H1 (cell line): ENCODE results near the gene PDE6B. TPM values are rescaled to one million over a fixed set of nuclear protein-coding genes. Genes with fewer than 3 reads are reported as not detected.

Experiments
- CTCF ChIA-PET: fragments of 300-600 bp; sonication (Branson Sonifier 250); formaldehyde crosslinking; loops from one replicate; lab custom pipeline; 2021; ENCODE audit not compliant: partially characterized antibody; lab: Charles Lee
- POLR2A ChIA-PET: fragments of 300-600 bp; sonication (Branson Sonifier 250); formaldehyde crosslinking; loops from one replicate; lab custom pipeline; 2021; ENCODE audit warnings: inconsistent platforms; ENCODE audit not compliant: partially characterized antibody; lab: Charles Lee
- DNase-seq, 2 experiments: peaks; one replicate each; pipeline versions ENCODE4 v3.0.0 to v3.0.0-alpha.2; 2010 to 2022; ENCODE audit warnings: low spot score in 2 of 2, low read depth in 1 of 2, mixed read lengths in 1 of 2
- FAIRE-seq: peaks from 2 replicates; lab custom pipeline; 2011; peaks lifted over from hg19 to GRCh38; lab: Jason Lieb, UNC
- H2AFZ ChIP-seq: 2 replicates; pipeline ENCODE4 v1.8.1; 2012; ENCODE audit warnings: low read length, inconsistent platforms
- H2AK5ac ChIP-seq: 2 replicates; pipeline ENCODE4 v1.6.1; 2013; ENCODE audit warnings: low read depth, low read length
- H2BK120ac ChIP-seq: replicated peaks from 2 replicates; pipeline ENCODE3; 2013; ENCODE audit warnings: low read depth, low read length, inconsistent platforms
- H2BK12ac ChIP-seq: 2 replicates; pipeline ENCODE4 v1.6.1; 2013; ENCODE audit warnings: low read depth, low read length
- H2BK15ac ChIP-seq: 2 replicates; pipeline ENCODE4 v1.6.1; 2013; ENCODE audit warnings: low read length
- H2BK20ac ChIP-seq: 2 replicates; pipeline ENCODE4 v1.6.1; 2013; ENCODE audit warnings: low read length
- H2BK5ac ChIP-seq: 2 replicates; pipeline ENCODE4 v1.6.1; 2013; ENCODE audit warnings: low read depth, low read length
- H3K14ac ChIP-seq: 2 replicates; pipeline ENCODE4 v1.6.1; 2013; ENCODE audit warnings: inconsistent platforms; ENCODE audit not compliant: insufficient read length
- H3K18ac ChIP-seq: 2 replicates; pipeline ENCODE4 v1.6.1; 2013; ENCODE audit warnings: low read length; ENCODE audit errors: extremely low read depth
- H3K23ac ChIP-seq: 2 replicates; pipeline ENCODE4 v1.6.1; 2013; ENCODE audit warnings: inconsistent platforms; ENCODE audit not compliant: insufficient read length
- H3K23me2 ChIP-seq: 2 replicates; pipeline ENCODE4 v1.6.1; 2013; ENCODE audit warnings: low read depth, low read length
- H3K27ac ChIP-seq: 2 replicates; pipeline ENCODE4 v1.6.1; 2011; ENCODE audit warnings: low read depth, low read length, inconsistent platforms
- H3K27me3 ChIP-seq, 4 experiments: replicated peaks in 1 of 4; 1 replicate in 1 of 4; 2 replicates in 3 of 4; pipeline versions ENCODE4 v1.6.1 to v1.8.1; 2011 to 2013; ENCODE audit warnings: low read length in 3 of 4, mild to moderate bottlenecking in 3 of 4, inconsistent platforms in 2 of 4, mixed read lengths in 2 of 4, moderate library complexity in 1 of 4; ENCODE audit not compliant: control insufficient read depth in 3 of 4, insufficient read depth in 3 of 4; ENCODE audit errors: extremely low read depth in 1 of 4
- H3K36me3 ChIP-seq, 4 experiments: 2 replicates each; pipeline versions ENCODE4 v1.6.1 to v1.8.1; 2011 to 2013; ENCODE audit warnings: mild to moderate bottlenecking in 4 of 4, low read length in 3 of 4, moderate library complexity in 2 of 4, control low read depth in 1 of 4, inconsistent platforms in 1 of 4; ENCODE audit not compliant: insufficient read depth in 4 of 4, control insufficient read depth in 2 of 4
- H3K4ac ChIP-seq: replicated peaks from 2 replicates; pipeline ENCODE3; 2013; ENCODE audit warnings: low read length, low read depth, mixed read lengths, inconsistent platforms; ENCODE audit not compliant: insufficient read length
- H3K4me1 ChIP-seq, 4 experiments: replicated peaks in 1 of 4; 1 replicate in 1 of 4; 2 replicates in 3 of 4; pipeline versions ENCODE4 v1.6.1 to v1.8.1; 2011 to 2013; ENCODE audit warnings: low read length in 3 of 4, inconsistent platforms in 2 of 4, mixed read lengths in 1 of 4; ENCODE audit not compliant: insufficient read depth in 4 of 4, control insufficient read depth in 3 of 4
- H3K4me2 ChIP-seq, 2 experiments: 2 replicates each; pipeline versions ENCODE4 v1.6.1 to v1.8.1; 2011 to 2013; ENCODE audit warnings: low read depth in 2 of 2, low read length in 2 of 2, control low read depth in 1 of 2, inconsistent platforms in 1 of 2, mild to moderate bottlenecking in 1 of 2; ENCODE audit not compliant: insufficient read depth in 1 of 2
- H3K4me3 ChIP-seq, 4 experiments: fragments of 200-600, 300-600 bp in 1 of 4; sonication (generic), shearing (Covaris generic), sonication (Bioruptor Twin) in 1 of 4; 2 replicates each; pipeline versions ENCODE4 v1.5.1 to v1.8.1; 2011 to 2016; ENCODE audit warnings: low read length in 4 of 4, low read depth in 3 of 4, control low read depth in 2 of 4, inconsistent platforms in 2 of 4, mild to moderate bottlenecking in 2 of 4, mixed read lengths in 1 of 4, moderate library complexity in 1 of 4; ENCODE audit not compliant: insufficient read depth in 2 of 4; ENCODE audit errors: extremely low read depth in 1 of 4
- H3K56ac ChIP-seq: replicated peaks from 2 replicates; pipeline ENCODE3; 2013; ENCODE audit warnings: low read depth, mild to moderate bottlenecking, mixed read lengths, low read length, inconsistent platforms; ENCODE audit not compliant: insufficient read length
- H3K79me1 ChIP-seq: 2 replicates; pipeline ENCODE4 v1.6.1; 2013; ENCODE audit warnings: low read depth, low read length, control low read depth
- H3K79me2 ChIP-seq, 2 experiments: 2 replicates each; pipeline versions ENCODE4 v1.6.1 to v1.8.1; 2012 to 2013; ENCODE audit warnings: low read length in 2 of 2, mild to moderate bottlenecking in 2 of 2, inconsistent platforms in 1 of 2; ENCODE audit not compliant: insufficient read depth in 2 of 2, control insufficient read depth in 1 of 2
- H3K9ac ChIP-seq, 4 experiments: replicated peaks in 1 of 4; 1 replicate in 1 of 4; 2 replicates in 3 of 4; pipeline versions ENCODE4 v1.6.1 to v1.8.1; 2011 to 2013; ENCODE audit warnings: low read depth in 3 of 4, low read length in 3 of 4, control low read depth in 2 of 4, mild to moderate bottlenecking in 2 of 4, moderate library complexity in 2 of 4, inconsistent platforms in 1 of 4; ENCODE audit errors: extremely low read depth in 1 of 4
- H3K9me3 ChIP-seq, 2 experiments: 2 replicates each; pipeline versions ENCODE4 v1.6.1 to v1.8.1; 2012 to 2013; ENCODE audit warnings: mild to moderate bottlenecking in 2 of 2, moderate library complexity in 2 of 2, control low read depth in 1 of 2, inconsistent platforms in 1 of 2, low read depth in 1 of 2, low read length in 1 of 2, mixed read lengths in 1 of 2; ENCODE audit not compliant: insufficient read depth in 2 of 2
- H4K20me1 ChIP-seq, 2 experiments: replicated peaks in 1 of 2; 2 replicates each; pipeline versions ENCODE3 to v1.8.1; 2011 to 2013; ENCODE audit warnings: inconsistent platforms in 2 of 2, low read length in 2 of 2, mild to moderate bottlenecking in 1 of 2; ENCODE audit not compliant: insufficient read depth in 2 of 2, control insufficient read depth in 1 of 2
- H4K5ac ChIP-seq: 2 replicates; pipeline ENCODE4 v1.6.1; 2013; ENCODE audit warnings: low read length, low read depth, mixed read lengths, inconsistent platforms; ENCODE audit not compliant: insufficient read length
- H4K8ac ChIP-seq: 2 replicates; pipeline ENCODE4 v1.8.0; 2013; ENCODE audit warnings: mild to moderate bottlenecking, moderate library complexity, low read length, inconsistent platforms; ENCODE audit not compliant: insufficient read depth; ENCODE audit errors: extremely low read depth
- H4K91ac ChIP-seq: replicated peaks from 2 replicates; pipeline ENCODE3; 2013; ENCODE audit warnings: low read length, mixed read lengths, inconsistent platforms; ENCODE audit not compliant: insufficient read length
- CBX5 ChIP-seq: fragments of 300-800, 300-1000 bp; sonication (generic); IDR thresholded peaks from 2 replicates; pipeline ENCODE4 v1.7.1; 2016; ENCODE audit warnings: antibody characterized with exemption, low read length, low read depth
- GABPA ChIP-seq: IDR thresholded peaks from 2 replicates; pipeline ENCODE4 v1.6.1; 2011; ENCODE audit warnings: mild to moderate bottlenecking, low read length, moderate library complexity, borderline replicate concordance; ENCODE audit not compliant: insufficient read depth
- MAX ChIP-seq: IDR thresholded peaks from 2 replicates; pipeline ENCODE4 v1.6.1; 2012; ENCODE audit warnings: inconsistent platforms
- POLR2A ChIP-seq, 2 experiments: IDR thresholded peaks; 1 replicate in 1 of 2; 2 replicates in 1 of 2; pipeline ENCODE4 v1.6.1; 2011; ENCODE audit warnings: low read depth in 2 of 2, low read length in 2 of 2, mild to moderate bottlenecking in 2 of 2; ENCODE audit errors: control extremely low read depth in 1 of 2
- POU5F1 ChIP-seq: IDR thresholded peaks from 2 replicates; pipeline ENCODE4 v1.6.1; 2011; ENCODE audit warnings: low read depth, mild to moderate bottlenecking, low read length, moderate library complexity
- SIN3A ChIP-seq, 2 experiments: IDR thresholded peaks in 1 of 2; conservative IDR thresholded peaks in 1 of 2; 2 replicates each; pipeline ENCODE4 v1.6.1; 2011 to 2012; ENCODE audit warnings: low read length in 2 of 2, improper control_type of control experiment in 1 of 2, low read depth in 1 of 2, mild to moderate bottlenecking in 1 of 2
- WGBS, 2 experiments: shearing (Covaris generic) in 1 of 2; methylation state at CpG; one replicate each; pipeline versions ENCODE4 v1.1.6 to v1.1.7; 2013 to 2015; ENCODE audit warnings: low lambda C conversion rate in 2 of 2, mixed read lengths in 2 of 2, inconsistent platforms in 1 of 2, low coverage in 1 of 2, missing lambda C conversion rate in 1 of 2; ENCODE audit not compliant: insufficient replicate concordance in 2 of 2, insufficient coverage in 1 of 2, insufficient read length in 1 of 2; ENCODE audit errors: extremely low coverage in 1 of 2, missing lambda C conversion rate in 1 of 2; 5-methylcytosine and 5-hydroxymethylcytosine counted together
- polyA plus RNA-seq, 7 experiments: library from polyadenylated mRNA; depleted of rRNA in 3 of 7; stranded (reverse) in 5 of 7; unstranded in 2 of 7; fragments of >200 nt in 5 of 7; fragments of 200-250 nt in 2 of 7; gene quantifications; 1 replicate in 5 of 7; 2 replicates in 1 of 7; 4 replicates in 1 of 7; pipeline versions ENCODE4 v1.2.1 to v1.2.3, GENCODE V29; 2011 to 2013; ENCODE audit warnings: missing spikeins in 2 of 7, mixed read lengths in 2 of 7
- total RNA-seq: library from RNA; stranded (reverse); fragmentation: NEBNext Ultra II Directional; extraction: Animal tissue kit (Norgen Biotek cat#: 25700); gene quantifications from 2 replicates; pipeline ENCODE4 v1.2.1, GENCODE V29; 2021

PDE6B gene
- total and polyA plus RNA-seq, 2 of the 8 experiments (the other 6 are each of a cell fraction or from before 2014, with no cell fraction given) = 4.1 to 8.4 TPM

GRCh38 chr4:676871-677235 is 51.5 kb downstream of the PDE6B start:
- POLR2A ChIA-PET = interaction anchor here (1.6 to 5.6 kb wide), 2 partner anchors 11 kb away, joined by 4 to 25 read pairs; no protein-coding TSS in a partner anchor
- Histone ChIP-seq H2AFZ (no peak overlapping the region), H2BK12ac (no peak overlapping the region), H3K4me1 (peaks cover 3 to 13% (median 6%) of the 10 kb centered on the region in 4 experiments; a peak in 6 of 7 replicates), H3K4me3 (no peak overlapping the region), H2BK15ac (no peak overlapping the region), H3K9ac (no peak overlapping the region), H2BK120ac (no peak overlapping the region), H4K5ac (no peak overlapping the region), H3K23me2 (peaks cover 12% of the 10 kb centered on the region; the same call in 1 of the 2 replicates), H3K18ac (no peak overlapping the region), H3K79me2 (peaks cover 0 to 7% of the 10 kb centered on the region in 2 experiments; a peak in 2 of 4 replicates), H2AK5ac (no peak overlapping the region), H3K4ac (no peak overlapping the region), H3K4me2 (no peak overlapping the region), H3K27me3 (no peaks in the 10 kb centered on the region; a peak in 2 of 7 replicates), H3K23ac (no peak overlapping the region), H2BK20ac (no peak overlapping the region), H3K56ac (no peak overlapping the region), H4K8ac (no peak overlapping the region), H3K79me1 (peaks cover 7% of the 10 kb centered on the region; the same call in 1 of the 2 replicates), H2BK5ac (no peak overlapping the region), H4K20me1 (peaks cover 0 to 10% of the 10 kb centered on the region in 2 experiments), H3K27ac (no peak overlapping the region), H4K91ac (no peak overlapping the region), H3K36me3 (peaks cover 3 to 12% (median 8%) of the 10 kb centered on the region in 4 experiments), H3K9me3 (no peaks in the 10 kb centered on the region), H3K14ac (no peak overlapping the region)
- TF ChIP-seq CBX5 (no peak), SIN3A (conservative IDR thresholded peaks at IDR 0.05 in 1 of 2, IDR thresholded peaks at IDR 0.05 in 1 of 2; ENCODE audit: low read depth in 1 of 2, low read length in 2 of 2) (no peak), GABPA (no peak), MAX (no peak), POU5F1 (no peak), POLR2A (IDR thresholded peaks at IDR 0.05; ENCODE audit: control extremely low read depth in 1 of 2, low read depth in 2 of 2, low read length in 2 of 2) (no peak)
- no peak for FAIRE-seq
- WGBS, 2 experiments = 91% methylated on average over 6 of the region's 8 CpGs; no CpG with 5 or more reads in 1 of the 2 experiments
- CTCF ChIA-PET = interaction anchor here (1.0 to 1.6 kb wide), 4 partner anchors 10 to 52 kb away, joined by 3 to 6 read pairs (median 3); no protein-coding TSS in a partner anchor
- DNase-seq = no peak
